HG02759 (cell line): ENCODE results near the gene ADGRB3.
"Not testable (repeated sequence)": the region's sequence is repeated elsewhere in the genome, so short reads cannot be mapped to it uniquely, and the experiment has no call there.

Source experiments
- ATAC-seq: cut with Tn5 transposase; IDR thresholded peaks from one replicate; pipeline ENCODE4 v1.9.1; 2021; ENCODE audit warnings: mild to moderate bottlenecking, moderate library complexity; ENCODE audit not compliant: unreplicated experiment

The ADGRB3 gene

GRCh38 chr6:69391106-69391505 lies 756.0 kb downstream of the ADGRB3 start:
- no peak for ATAC-seq

GRCh38 chr6:69392745-69393144 lies 757.7 kb downstream of the ADGRB3 start:
- ATAC-seq, result no peak

GRCh38 chr6:69398311-69398710 lies 763.2 kb downstream of the ADGRB3 start:
- ATAC-seq, result no peak

GRCh38 chr6:69398729-69399128 lies 763.6 kb downstream of the ADGRB3 start:
- ATAC-seq, result no peak

GRCh38 chr6:69408886-69409285 lies 773.8 kb downstream of the ADGRB3 start:
- ATAC-seq, result no peak

GRCh38 chr6:69416776-69417175 lies 781.7 kb downstream of the ADGRB3 start:
- ATAC-seq, result no peak

GRCh38 chr6:69421269-69421668 lies 786.2 kb downstream of the ADGRB3 start:
- no peak for ATAC-seq

GRCh38 chr6:69422020-69422419 lies 786.9 kb downstream of the ADGRB3 start:
- no peak for ATAC-seq

GRCh38 chr6:69422475-69422874 lies 787.4 kb downstream of the ADGRB3 start:
- no peak for ATAC-seq

- no peak for ATAC-seq
Measured at GRCh38 chr6:69423785-69424184, 788.7 kb downstream of the ADGRB3 start.

- no peak for ATAC-seq
Measured at GRCh38 chr6:69424581-69424980, 789.5 kb downstream of the ADGRB3 start.

- no peak for ATAC-seq
Measured at GRCh38 chr6:69427882-69428281, 792.8 kb downstream of the ADGRB3 start.

- not testable (repeated sequence) for ATAC-seq
Measured at GRCh38 chr6:69432168-69432567, 797.1 kb downstream of the ADGRB3 start.

- not testable (repeated sequence) for ATAC-seq
Measured at GRCh38 chr6:69433116-69433515, 798.0 kb downstream of the ADGRB3 start.

GRCh38 chr6:69438113-69438512 lies 803.0 kb downstream of the ADGRB3 start:
- no peak for ATAC-seq
